ENCODE results near the gene PRRC1. TPM values are rescaled to one million over a fixed set of nuclear protein-coding genes. Genes with fewer than 3 reads are reported as not detected.
A peak's percentile ranks its signal among the peaks of the same experiment; 100 is the strongest.

Gene PRRC1
- total and polyA plus RNA-seq, 9 of the 15 experiments (the other 6 are each of a cell fraction or from before 2014, with no cell fraction given), result 23.4 to 68.7 (median 43.9) TPM

DNA sequence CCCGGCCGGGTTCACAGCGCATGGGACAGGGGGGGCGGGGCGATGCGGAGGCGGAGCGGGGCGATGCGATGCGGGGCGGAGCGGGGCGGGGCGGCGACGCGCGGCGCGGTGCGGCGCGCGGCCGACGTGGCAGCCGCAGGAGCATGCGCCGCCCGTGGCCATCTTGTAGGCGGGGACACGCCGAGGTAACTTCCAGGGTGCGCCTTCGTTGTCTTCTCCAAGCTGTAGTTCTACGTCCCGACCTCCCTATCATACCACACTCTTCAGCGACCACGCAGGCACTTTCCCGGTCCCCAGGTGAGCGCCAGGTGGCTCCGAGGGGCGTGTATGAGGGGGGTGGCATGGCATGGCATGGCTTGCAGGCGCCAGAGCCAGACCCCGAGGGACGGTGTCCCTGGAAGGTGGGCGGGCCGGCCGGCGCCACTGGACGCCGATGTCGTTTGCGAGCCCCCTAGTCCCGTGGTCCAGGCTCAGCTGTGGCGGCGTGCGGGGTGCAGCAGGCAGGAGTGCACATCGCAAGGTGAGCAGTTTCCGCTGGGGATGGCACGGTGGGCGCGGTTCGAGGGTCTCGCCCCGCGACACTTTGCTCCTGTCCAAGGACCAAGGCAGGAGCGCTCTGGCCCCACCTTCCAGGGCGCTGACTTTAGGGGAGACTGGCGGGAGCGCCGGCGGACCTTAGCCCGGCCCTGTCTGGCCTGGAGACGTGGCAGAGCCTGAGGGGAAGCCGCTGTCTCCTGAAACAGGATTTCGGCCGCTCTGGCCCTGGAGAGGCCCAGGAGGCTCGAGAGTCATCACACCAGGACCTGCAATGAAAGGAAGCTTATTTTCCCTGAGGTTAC, at the start of gene PRRC1 (continued):
- peak; percentile 68 to 93 (median 88) for TF ChIP-seq YY1 (IDR thresholded peaks at IDR 0.05; ENCODE audit: borderline replicate concordance in 1 of 3, control insufficient read depth in 1 of 3, extremely low read depth in 1 of 3, insufficient read depth in 3 of 3, insufficient read length in 1 of 3, insufficient replicate concordance in 2 of 3, low read depth in 1 of 3, low read length in 2 of 3)

- H3K36me3 ChIP-seq (ENCODE audit: control insufficient read depth, insufficient read depth, low read length), result no peaks in the 10 kb centered on the region
- POLR2A ChIA-PET, result no interaction called here
- TF ChIP-seq EP400 (IDR thresholded peaks at IDR 0.05), result no peak
- no peak for TF ChIP-seq RAD21 (CRISPR knock-in tag; conservative IDR thresholded peaks at IDR 0.05 in 1 of 2, IDR thresholded peaks at IDR 0.05 in 1 of 2)
- TF ChIP-seq XRCC5 (IDR thresholded peaks at IDR 0.05; ENCODE audit: low read depth, low read length), result no peak
- TF ChIP-seq HNRNPH1 (optimal IDR thresholded peaks at IDR 0.05; ENCODE audit: low read depth, low read length), result no peak
- TF ChIP-seq MAFF (IDR thresholded peaks at IDR 0.05; ENCODE audit: low read length), result no peak
- no peak for TF ChIP-seq GTF2A2 (tag; IDR thresholded peaks at IDR 0.05)
- no peak for TF ChIP-seq RBM14 (IDR thresholded peaks at IDR 0.05; ENCODE audit: borderline replicate concordance, insufficient read depth, low read depth, low read length)
- no peak for TF ChIP-seq ZNF717 (CRISPR knock-in tag; IDR thresholded peaks at IDR 0.05)
- no peak for TF ChIP-seq TEAD1 (CRISPR knock-in tag; IDR thresholded peaks at IDR 0.05)
- in situ Hi-C loops (cut with MboI) (loop anchor here (25.0 kb wide), 1 partner anchor 1134 kb away; no protein-coding TSS in a partner anchor), intact Hi-C loops (cut with micrococcal nuclease) (no loop called here)
- ATAC-seq (no peak), FAIRE-seq (no peak), DNase-seq (ENCODE audit: extremely low read depth in 1 of 4, low spot score in 3 of 4) (no peak)
- no peak overlapping the region for H3K4me3 ChIP-seq
- H3K27ac ChIP-seq (ENCODE audit: extremely low read depth, low read depth, low read length), result no peak overlapping the region
- H3K9me3 ChIP-seq (replicated peaks; ENCODE audit: control insufficient read depth, insufficient read depth, low read depth, low read length), result no peaks in the 10 kb centered on the region
- CTCF ChIA-PET (ENCODE audit: low intra/inter-chr PET ratio), result no interaction called here
- no TSS peak for BruUV-seq (replicated peaks)
- H3K4me2 ChIP-seq (ENCODE audit: insufficient read depth, low read length), result no peak overlapping the region
- no peaks in the 10 kb centered on the region; a peak in 1 of 5 replicates for H3K27me3 ChIP-seq (ENCODE audit: control insufficient read depth in 2 of 2, insufficient read depth in 2 of 2, low read length in 2 of 2)
- 0% methylated on average over 2 of the region's 2 CpGs for WGBS (ENCODE audit: insufficient coverage, low coverage, missing lambda C conversion rate)
- no peak overlapping the region for H3K9ac ChIP-seq (ENCODE audit: insufficient read depth in 1 of 2, low read depth in 2 of 2, low read length in 2 of 2)
- H3K79me2 ChIP-seq (ENCODE audit: control insufficient read depth, insufficient read depth, low read length), result no peaks in the 10 kb centered on the region
- no peaks in the 10 kb centered on the region for H3K4me1 ChIP-seq (replicated peaks in 1 of 2; ENCODE audit: control insufficient read depth in 2 of 2, insufficient read depth in 2 of 2, low read length in 2 of 2)
- H4K20me1 ChIP-seq (replicated peaks; ENCODE audit: control insufficient read depth, insufficient read depth, low read length), result no peaks in the 10 kb centered on the region
- no peak overlapping the region for H2AFZ ChIP-seq (ENCODE audit: low read depth, low read length)
- H3K9me1 ChIP-seq (ENCODE audit: control insufficient read depth, insufficient read depth, low read length), result no peaks in the 10 kb centered on the region
Observed at GRCh38 chr5:127471211-127471610, 46.2 kb upstream of the PRRC1 start.

Data from K562 (cell line).